ENCODE measurements around the gene RYR2.

The RYR2 gene

GRCh38 chr1:237296861-237297260 lies 254.9 kb downstream of the RYR2 start:
- no peak for DNase-seq (ENCODE audit: low read depth)
- TF ChIP-seq CTCF (IDR thresholded peaks at IDR 0.05; ENCODE audit: control insufficient read depth, extremely low read depth, insufficient read depth): no peak
- no peak overlapping the region for H3K4me3 ChIP-seq (ENCODE audit: low read depth, low read length)

GRCh38 chr1:237300642-237301041 lies 258.7 kb downstream of the RYR2 start:
- H3K4me3 ChIP-seq (ENCODE audit: low read depth, low read length): no peak overlapping the region
- TF ChIP-seq CTCF (IDR thresholded peaks at IDR 0.05; ENCODE audit: control insufficient read depth, extremely low read depth, insufficient read depth): no peak
- DNase-seq (ENCODE audit: low read depth): no peak

GRCh38 chr1:237303929-237304328 lies 261.9 kb downstream of the RYR2 start:
- DNase-seq (ENCODE audit: low read depth): no peak
- no peak overlapping the region for H3K4me3 ChIP-seq (ENCODE audit: low read depth, low read length)
- TF ChIP-seq CTCF (IDR thresholded peaks at IDR 0.05; ENCODE audit: control insufficient read depth, extremely low read depth, insufficient read depth): no peak

GRCh38 chr1:237306726-237307125 lies 264.7 kb downstream of the RYR2 start:
- no peak for DNase-seq (ENCODE audit: low read depth)
- no peak overlapping the region for H3K4me3 ChIP-seq (ENCODE audit: low read depth, low read length)
- TF ChIP-seq CTCF (IDR thresholded peaks at IDR 0.05; ENCODE audit: control insufficient read depth, extremely low read depth, insufficient read depth): no peak

- DNase-seq (ENCODE audit: low read depth): no peak
- no peak for TF ChIP-seq CTCF (IDR thresholded peaks at IDR 0.05; ENCODE audit: control insufficient read depth, extremely low read depth, insufficient read depth)
Measured at GRCh38 chr1:237309595-237310118, 267.7 kb downstream of the RYR2 start.

GRCh38 chr1:237316352-237316751 lies 274.4 kb downstream of the RYR2 start:
- H3K4me3 ChIP-seq (ENCODE audit: low read depth, low read length): no peak overlapping the region
- TF ChIP-seq CTCF (IDR thresholded peaks at IDR 0.05; ENCODE audit: control insufficient read depth, extremely low read depth, insufficient read depth): no peak
- no peak for DNase-seq (ENCODE audit: low read depth)

More at GRCh38 chr1:237309595-237310118, 267.7 kb downstream of the RYR2 start:
- H3K4me3 ChIP-seq (ENCODE audit: low read depth, low read length): no peak overlapping the region

- DNase-seq (ENCODE audit: low read depth): no peak
- no peak for TF ChIP-seq CTCF (IDR thresholded peaks at IDR 0.05; ENCODE audit: control insufficient read depth, extremely low read depth, insufficient read depth)
Measured at GRCh38 chr1:237318748-237319147, 276.8 kb downstream of the RYR2 start.

More at GRCh38 chr1:237318748-237319147, 276.8 kb downstream of the RYR2 start:
- no peak overlapping the region for H3K4me3 ChIP-seq (ENCODE audit: low read depth, low read length)
